CD1c-positive myeloid dendritic cell (primary cell): Measurements from ENCODE around the gene BUB3.
A peak's percentile ranks its signal among the peaks of the same experiment; 100 is the strongest.

Source experiments
- DNase-seq: peaks from one replicate; pipeline ENCODE4 v3.0.0-alpha.2; 2016; ENCODE audit errors: extremely low spot score

The BUB3 gene, protein sequence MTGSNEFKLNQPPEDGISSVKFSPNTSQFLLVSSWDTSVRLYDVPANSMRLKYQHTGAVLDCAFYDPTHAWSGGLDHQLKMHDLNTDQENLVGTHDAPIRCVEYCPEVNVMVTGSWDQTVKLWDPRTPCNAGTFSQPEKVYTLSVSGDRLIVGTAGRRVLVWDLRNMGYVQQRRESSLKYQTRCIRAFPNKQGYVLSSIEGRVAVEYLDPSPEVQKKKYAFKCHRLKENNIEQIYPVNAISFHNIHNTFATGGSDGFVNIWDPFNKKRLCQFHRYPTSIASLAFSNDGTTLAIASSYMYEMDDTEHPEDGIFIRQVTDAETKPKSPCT

DNA sequence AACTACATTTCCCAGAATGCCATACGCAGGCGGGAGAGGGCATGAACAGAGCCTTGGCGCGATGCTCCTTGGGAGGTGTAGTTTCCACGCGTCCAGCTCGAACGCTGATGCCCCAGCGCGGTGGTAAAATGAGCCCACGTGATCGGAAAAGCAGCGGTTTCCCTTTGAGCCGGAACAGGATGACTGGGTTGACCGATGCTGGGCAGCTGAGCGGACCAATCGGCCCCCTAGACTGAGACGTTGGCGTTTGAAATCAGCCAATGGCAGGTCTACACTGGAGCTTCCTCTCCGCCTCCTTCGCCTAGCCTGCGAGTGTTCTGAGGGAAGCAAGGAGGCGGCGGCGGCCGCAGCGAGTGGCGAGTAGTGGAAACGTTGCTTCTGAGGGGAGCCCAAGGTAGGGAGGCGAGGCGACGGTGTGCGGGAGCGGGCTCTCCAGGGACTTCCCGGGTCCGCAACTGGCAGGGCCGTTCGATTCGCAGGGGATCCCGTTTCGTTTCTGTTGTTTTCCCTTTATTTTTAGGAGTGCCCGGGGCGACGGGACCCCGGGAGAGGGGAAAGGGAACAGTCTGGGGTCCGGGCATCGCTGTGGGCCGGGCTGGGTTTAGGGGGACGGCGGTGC is at the start of gene BUB3:
Gene BUB3 (plus strand): TSS at position 311 of the 619 bp plus-strand sequence. CDS start 516 bp downstream, outside the sequence.
- peak; percentile 100 for DNase-seq

DNA sequence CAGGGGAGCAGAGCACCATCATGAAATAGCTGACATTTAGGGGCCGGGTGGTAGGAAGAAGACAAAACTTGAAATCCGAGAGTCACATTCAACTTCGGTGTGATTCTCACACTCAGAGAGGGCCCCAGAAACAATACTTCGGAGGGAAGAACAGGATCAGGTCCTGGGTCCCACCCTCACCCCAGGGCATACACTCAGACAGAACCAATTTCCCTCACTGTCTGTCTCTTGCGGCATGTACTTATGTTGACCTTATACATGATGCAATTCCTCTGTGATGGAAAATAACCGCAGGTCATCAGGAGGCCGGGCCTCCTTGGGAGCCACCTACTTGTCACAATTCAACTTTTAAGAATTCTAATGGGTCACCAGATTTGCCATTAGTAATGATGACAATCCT is 44.7 kb upstream of the BUB3 start:
- DNase-seq = no peak

DNA sequence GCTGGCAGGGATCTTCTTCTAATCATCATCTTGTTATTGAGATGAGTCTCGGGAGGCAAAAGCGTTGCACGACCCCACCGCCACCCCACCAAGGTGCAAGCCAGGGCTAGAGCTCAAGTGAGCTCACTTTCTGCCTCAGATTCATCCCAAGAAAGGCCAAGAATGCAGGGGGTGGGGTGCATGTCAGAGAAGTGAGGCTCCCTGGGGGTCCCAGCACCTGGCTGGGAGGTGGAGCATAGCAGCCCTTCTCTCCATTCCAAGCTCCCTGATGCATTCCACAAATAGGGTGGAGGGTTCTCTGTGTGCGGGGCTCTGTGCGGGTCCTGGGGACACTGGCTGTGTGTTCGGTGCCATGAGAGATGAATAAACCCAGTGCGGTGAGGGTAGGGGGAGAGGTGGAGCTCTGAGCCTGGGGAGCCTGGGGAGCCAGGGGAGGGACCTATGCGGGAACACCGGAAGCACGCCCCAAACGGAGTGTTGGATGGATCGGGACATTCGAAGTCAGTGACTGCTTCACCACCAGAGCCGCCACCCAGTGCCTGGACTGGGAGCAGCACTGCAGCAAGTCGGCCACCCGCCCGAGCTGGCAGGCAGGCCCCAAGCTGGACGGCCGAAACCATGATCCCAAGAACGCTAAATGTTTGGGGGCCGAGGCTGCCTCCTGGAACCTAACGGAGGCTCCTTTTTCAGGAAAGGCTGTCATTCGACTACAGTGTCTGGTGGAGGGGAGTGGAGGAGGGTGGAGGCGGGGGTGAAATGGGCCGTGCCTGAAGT is 36.4 kb upstream of the BUB3 start:
- no peak for DNase-seq

DNA sequence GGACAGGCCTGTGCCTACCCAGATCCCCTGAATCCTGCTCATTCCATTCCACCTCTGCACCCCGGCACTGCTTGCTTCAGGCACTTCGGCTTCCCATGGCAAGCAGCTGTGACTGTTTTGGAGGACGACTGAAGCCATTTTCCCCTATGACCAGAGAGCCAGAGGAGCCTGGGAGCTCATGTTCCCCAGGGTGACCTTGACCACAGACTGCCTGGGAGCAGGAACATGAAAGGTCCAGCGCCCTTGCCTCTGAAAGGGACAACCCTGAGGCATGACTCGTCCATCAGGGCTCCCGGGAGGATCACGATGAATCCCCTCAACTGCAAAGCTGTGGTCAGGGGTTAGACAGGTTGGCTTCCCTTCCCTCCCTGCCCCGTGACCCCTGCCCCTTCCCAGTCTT is 35.1 kb upstream of the BUB3 start:
- DNase-seq = no peak

DNA sequence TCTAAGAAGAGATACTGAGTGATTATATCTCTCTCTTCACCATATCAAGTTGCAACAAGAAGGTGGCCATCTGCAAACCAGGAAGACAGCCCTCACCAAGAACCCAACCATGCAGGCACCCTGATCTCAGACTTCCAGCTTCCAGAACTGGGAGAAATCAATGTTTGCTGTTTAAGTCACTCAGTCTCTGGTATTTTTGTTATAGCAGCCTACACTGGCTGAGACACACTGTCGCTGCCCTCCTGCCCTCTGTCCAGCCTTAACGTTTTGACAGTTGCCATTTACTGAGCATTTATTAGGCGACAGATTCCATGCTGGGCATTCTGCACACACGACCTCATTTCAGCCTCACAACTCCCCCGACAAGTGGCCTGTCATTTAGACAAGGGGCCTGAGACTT is 28.0 kb upstream of the BUB3 start:
- DNase-seq = no peak

DNA sequence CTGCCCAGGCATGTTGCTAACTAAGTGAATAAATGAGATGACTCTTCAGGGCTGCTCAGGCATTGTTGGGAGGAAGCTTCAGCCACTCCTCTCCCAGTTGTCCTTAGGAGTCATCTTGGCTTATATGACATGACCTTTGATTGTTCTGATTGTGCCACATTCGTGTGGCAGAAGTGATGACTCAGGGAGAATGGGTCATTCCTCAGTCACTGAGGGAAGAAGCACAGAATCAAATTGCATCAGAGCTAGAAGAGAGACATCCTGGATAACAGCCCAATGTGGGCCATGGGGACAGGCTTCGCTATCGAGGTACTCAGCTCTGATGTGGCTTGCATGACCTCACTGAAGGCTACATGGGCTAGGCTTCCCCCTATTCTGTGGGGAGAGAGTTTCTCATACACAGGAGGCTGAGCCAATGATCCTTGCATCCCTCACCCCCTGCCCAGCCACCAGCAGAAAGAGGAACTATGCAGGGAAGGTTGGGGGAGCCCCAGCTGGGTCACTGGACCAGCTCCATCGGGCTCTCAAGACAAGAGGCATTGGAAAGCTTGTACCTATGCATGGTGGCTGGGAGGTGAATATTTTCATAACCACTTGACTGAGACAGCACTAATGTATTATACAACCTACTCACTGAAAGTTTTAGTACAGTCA is 24.5 kb upstream of the BUB3 start:
- DNase-seq = no peak

DNA sequence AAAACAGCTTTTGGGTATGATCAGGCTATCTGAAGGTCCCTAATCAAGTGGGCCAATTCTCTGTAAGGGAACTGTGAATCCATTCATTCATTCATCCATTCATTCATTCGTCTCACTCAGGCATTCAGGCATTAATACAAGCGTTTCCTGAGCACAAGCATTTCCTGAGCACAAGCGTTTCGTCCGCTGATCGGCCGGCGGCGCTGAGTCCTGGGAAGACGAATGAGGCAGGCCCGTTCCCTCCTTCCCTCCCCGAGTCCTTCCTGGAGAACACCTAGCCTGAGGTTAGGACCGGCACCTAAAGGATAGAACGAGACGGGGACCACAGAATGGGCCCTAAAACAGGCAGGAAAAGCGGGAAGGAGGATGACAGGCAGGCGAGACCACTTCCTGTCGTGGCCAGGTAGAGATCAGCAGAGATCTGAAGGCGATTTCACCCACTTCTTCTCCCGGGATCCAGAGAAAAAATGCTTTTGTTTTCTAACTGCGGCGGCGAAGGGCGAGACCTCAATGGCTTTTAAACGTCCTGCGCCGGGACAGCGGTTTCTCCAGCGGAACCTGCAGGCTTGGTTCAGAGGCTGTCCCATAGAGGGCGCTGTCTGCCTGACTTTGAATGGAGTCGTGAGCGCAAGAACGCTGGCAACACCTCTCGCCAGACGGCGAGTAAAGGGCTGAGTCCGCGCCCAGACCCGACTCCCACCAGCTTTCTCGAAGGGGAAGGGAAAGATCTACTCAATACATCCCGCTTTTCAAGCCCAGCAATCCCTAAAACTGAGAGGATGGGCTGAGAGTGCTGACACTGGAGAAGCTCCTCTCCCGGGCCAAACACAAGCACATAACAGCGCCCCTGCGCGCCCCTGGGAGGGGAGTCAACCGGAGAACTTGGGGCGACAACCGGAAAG is 21.4 kb upstream of the BUB3 start:
- peak; percentile 89 for DNase-seq

DNA sequence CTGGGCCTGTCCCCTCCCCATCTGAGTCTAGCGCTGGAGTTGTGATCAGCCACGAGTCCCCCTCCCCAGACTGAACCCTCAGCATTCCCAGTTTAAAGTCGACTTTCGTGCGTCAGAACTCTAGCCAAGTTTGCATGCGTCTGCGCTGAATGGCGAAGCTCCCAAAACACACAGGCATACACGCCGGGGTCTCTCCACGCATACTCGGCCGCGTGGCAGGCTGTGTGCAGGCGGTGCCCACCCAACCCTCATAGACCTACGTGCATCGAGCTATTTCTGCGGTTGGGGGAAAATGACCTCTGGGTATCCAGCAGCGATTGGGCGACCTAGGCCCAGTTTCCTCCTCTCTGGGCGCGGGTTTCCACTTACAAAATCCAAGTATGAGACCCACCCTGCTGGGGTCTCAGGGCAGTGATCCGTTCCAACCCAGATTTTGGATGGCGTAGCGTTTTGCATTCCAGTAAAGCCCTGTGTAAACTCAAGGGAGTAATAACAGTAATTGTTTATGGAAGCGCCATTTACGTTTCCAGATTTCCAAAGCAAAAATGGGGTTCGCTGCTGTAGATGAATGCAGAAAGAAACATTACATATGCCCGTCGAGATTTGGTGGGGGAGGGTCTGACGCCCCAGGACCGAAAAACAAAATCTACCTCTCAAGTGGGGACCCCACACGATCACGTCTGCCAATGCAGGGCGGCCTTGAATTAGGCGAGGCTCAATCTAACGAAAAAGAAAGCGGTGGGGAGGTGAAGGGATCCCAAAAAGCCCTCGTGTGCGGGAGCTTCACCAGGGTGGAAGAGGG is 20.5 kb upstream of the BUB3 start:
- DNase-seq = no peak

DNA sequence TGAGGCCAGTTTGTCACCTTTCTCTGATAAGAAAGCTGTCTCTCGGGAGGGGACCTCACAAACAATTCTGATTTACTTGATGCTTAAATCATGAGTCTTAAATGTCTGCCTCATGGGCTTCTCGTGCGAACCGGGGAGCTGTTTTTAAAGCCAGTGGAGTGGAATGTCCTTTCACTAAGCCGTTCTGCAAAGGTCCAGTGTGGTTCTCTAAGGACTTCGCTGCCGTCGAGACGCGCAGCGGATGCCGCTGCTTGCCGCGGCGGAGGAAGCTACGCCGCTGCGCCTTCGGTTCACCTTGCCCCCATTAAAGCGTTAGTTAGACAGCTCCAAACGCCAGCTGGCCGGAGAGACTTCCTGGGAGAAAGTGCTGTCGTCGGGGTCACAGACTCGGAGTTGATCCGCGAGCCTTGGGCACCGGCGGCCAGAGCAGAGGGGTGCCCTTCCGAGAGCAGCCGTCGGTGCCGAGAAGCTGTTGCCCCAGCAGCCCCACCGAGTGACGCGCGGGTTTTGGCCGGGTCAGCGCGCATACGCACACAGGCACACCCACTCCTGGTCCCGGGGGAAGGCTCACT is 19.8 kb upstream of the BUB3 start:
- DNase-seq = no peak

DNA sequence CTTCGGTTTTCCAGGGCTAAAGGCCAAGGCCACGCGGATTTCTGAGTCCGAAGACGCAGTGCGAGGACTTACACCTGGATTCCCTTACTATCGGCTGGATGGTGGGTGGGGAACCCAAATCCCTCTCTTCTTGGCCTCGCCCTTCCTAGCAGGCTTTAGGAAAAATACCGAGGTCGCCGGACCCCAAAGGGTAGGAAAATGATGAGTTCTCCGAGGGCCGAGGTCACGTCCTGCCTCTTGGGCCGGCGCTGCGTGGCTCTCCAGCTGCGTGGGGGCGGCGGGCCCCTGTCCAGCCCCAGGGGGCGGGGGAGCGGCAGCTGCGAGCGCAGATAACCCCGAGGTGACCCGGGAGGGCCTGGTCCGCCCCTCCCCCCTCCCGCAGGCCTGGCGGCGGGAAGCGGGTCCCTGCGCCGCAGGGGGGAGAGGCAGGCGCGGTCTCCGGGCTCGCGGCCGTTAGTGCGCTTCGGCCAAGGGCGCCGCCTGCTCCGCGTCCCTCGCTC is 19.2 kb upstream of the BUB3 start:
- DNase-seq = no peak

DNA sequence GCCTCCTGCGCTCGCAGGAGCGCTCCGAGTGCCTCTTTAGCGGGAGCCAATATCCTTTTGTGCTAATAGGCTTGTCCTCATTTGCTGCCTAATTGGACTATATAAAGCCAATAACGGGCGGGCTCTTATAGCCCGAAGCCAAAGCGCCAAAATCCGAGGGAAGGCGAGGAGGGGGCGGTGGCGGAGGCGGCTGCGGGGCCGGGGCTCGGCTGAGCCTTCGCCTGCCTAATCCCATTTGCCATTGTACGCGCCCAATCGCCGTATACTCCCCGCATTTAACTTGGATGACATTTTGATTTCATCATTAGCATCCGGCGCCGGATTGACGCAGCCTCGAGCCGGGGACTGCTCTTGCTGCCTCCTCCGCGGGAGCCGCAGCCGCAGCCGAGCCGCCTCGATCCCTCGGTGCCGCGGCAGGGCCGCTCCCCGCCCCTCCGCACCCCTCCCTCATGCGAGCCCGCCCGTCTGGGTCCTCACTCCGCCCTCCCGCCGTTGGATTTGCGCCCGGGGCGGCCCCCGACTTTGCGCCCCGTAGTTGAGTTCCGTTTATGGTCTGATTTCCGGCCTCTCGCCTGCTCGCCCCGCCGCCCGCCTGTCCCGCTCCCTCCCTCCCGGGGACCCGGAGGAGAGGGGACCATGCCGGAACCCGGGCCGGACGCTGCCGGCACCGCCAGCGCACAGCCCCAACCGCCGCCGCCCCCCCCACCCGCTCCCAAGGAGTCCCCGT is 18.6 kb upstream of the BUB3 start, which contains the start of gene HMX3:
Gene HMX3 (plus strand): TSS at position 556 of the 727 bp plus-strand sequence. CDS start 81 bp downstream, at position 637.
- DNase-seq = no peak

DNA sequence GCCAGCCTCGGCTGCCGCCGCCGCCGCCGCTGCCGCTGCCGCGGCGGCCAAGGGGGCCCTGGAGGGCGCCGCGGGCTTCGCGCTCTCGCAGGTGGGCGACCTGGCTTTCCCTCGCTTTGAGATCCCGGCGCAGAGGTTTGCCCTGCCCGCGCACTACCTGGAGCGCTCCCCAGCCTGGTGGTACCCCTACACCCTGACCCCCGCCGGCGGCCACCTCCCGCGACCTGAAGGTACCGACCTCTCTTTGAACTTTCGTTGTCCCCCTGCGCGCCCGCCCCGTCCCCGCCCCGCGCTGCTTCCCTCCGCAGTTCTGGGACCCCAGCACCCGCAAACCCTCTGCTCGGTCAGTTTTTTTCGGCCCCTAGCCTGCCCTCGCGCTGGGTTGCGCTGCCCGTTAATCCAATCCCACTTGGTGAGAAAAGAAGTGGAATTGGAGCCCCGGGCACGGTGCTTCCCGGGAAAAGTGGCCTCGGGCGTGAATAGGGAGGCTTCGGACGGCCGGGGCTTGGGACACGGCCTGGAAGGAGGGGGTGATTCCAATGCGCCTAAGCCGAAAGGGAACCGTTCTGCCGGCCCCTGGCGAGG is 17.9 kb upstream of the BUB3 start:
- no peak for DNase-seq

DNA sequence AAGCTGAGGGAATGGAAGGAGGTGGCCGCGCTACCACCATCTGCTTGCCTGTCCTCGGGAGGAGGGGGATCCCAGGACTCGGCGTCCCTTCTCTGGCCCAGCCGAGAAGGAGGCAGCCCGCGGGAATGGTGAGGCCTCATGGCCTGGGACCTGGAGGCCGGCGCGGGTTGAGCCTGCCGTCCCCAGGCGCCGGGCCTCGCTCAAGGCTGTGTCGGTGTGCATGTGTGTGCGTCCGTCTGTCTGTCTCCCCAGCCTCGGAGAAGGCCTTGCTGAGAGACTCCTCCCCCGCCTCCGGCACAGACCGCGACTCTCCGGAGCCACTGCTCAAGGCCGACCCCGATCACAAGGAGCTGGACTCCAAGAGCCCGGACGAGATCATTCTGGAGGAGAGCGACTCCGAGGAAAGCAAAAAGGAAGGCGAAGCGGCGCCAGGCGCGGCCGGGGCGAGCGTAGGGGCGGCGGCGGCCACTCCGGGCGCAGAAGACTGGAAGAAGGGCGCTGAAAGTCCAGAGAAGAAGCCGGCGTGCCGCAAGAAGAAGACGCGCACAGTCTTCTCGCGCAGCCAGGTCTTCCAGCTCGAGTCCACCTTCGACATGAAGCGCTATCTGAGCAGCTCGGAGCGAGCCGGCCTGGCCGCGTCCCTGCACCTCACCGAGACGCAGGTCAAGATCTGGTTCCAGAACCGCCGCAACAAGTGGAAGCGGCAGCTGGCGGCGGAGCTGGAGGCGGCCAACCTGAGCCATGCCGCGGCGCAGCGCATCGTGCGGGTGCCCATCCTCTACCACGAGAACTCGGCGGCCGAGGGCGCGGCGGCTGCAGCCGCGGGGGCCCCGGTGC is 17.2 kb upstream of the BUB3 start:
- no peak for DNase-seq

DNA sequence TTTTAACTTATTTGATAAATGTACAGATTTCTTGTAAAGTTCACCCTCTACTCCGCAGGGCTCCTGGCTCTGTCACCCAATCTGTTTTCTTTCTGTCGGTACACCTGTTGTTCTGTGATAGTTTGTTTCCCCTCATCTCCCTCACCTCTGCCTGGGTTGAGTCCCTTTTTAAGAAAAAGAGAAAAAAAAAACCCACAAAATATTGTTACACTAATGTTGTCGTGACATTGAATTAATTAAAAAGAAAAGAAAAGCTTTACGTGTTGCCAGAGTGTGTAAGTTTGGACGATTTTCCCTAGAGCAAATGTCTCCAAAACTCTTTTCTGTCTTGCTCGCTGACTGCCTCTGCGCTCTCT is 15.1 kb upstream of the BUB3 start:
- DNase-seq = no peak

DNA sequence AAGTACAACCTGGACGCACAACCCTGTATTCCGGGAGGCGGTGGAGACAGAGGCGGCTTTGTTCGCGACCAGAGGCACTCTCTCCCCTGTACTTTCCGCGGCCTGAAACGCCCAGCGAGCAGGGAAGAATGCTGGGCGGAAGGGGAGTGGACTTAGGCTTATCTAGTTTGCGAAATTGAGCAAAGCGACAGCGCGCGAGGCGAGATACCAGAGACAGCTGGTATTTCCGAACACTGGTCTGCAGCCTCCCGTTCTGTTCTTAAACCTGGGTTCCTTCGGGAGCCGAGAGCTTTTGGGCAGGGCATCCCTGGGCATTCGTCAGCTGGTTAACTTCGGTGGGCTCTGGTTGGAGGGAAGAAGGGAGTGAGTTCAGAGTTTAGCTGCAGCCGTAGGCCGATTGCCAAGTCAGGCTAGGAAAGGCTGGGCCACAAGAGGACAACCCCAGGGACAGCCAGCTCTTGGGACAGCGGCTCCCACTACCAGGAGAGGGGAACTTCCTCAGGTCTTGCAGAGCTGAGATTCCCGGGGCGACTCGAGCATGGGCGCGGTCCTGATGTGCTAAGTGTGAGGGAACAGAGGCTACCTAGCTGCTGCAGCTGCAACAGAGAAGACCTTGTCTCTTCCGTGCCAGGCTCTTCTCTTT is 14.6 kb upstream of the BUB3 start:
- DNase-seq = no peak

DNA sequence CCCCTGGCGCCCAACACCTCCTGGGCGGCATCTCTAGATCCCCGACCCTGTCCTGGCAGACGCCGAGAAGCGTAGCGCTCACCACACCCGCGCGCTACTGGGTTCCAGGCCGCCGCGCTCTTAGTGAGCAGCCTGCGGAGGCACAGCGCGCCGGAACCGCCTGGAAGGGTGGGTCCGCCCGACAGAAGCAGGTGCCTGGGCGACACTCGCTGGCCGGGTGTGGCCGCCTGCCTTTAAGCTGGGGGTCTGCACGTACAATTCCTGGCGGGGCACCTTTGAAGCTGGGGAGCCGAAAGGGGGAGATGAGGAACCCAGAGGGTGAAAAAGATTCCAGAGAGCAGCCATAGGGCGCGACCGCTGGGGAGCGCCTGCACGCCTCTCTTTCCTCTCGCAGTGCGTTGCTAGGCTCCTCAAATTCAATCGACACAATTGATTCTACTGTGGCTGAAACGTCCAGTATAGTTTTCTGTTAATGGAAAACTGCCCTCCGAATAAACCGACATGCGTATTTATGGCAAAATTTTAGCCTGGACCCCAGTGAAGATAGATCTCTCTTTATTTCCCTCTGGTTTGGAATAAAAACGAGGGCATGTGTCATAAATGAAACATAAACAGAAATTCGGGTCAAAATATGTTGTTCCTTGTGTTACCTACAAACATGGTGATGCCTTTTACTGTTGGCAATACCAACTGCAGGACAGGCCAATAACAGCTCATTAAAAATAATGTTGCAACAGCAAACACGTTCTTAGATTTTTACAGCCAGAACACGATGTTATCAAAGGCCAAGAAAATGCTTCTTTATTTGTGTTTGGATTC is 13.8 kb upstream of the BUB3 start:
- no peak for DNase-seq
